ENCODE measurements around the gene IL16. TPM values are rescaled to one million over a fixed set of nuclear protein-coding genes. Genes with fewer than 3 reads are reported as not detected.

IL16 gene
- polyA plus RNA-seq, 1 donor (not counting 4 experiments of a cell fraction or from before 2014, with no cell fraction given), result not detected

- no peaks in the 10 kb centered on the region for H3K79me2 ChIP-seq (ENCODE audit: control insufficient read depth, insufficient read depth, low read length)
- H3K36me3 ChIP-seq (ENCODE audit: control insufficient read depth in 2 of 2, extremely low read depth in 1 of 2, insufficient read depth in 2 of 2, low read length in 2 of 2), result no peaks in the 10 kb centered on the region
- no peak overlapping the region for H3K4me3 ChIP-seq (ENCODE audit: control insufficient read depth in 2 of 3, extremely low read depth in 1 of 3, insufficient read depth in 2 of 3, low read depth in 1 of 3, low read length in 3 of 3)
- H4K20me1 ChIP-seq (ENCODE audit: control insufficient read depth, extremely low read depth, insufficient read depth, low read length), result no peaks in the 10 kb centered on the region
- no peak overlapping the region for H3K27ac ChIP-seq (ENCODE audit: control insufficient read depth, insufficient read depth, low read length)
- H3K4me2 ChIP-seq (ENCODE audit: control insufficient read depth, extremely low read depth, insufficient read depth, low read depth, low read length), result no peak overlapping the region
- FAIRE-seq (no peak), DNase-seq (ENCODE audit: low read depth, low spot score) (no peak)
- H3K9me1 ChIP-seq (ENCODE audit: control insufficient read depth, extremely low read depth, insufficient read depth, low read length), result no peaks in the 10 kb centered on the region
- dilution Hi-C loops (cut with MboI; ENCODE audit: extremely low pct_ligation_motif_present, low sequenced_read_pairs), result no loop called here
- H3K27me3 ChIP-seq (ENCODE audit: control insufficient read depth, extremely low read depth, insufficient read depth, low read length), result no peaks in the 10 kb centered on the region
- H3K9ac ChIP-seq (ENCODE audit: control insufficient read depth, extremely low read depth, insufficient read depth, low read length), result no peak overlapping the region
- H3K4me1 ChIP-seq (ENCODE audit: control insufficient read depth, extremely low read depth, insufficient read depth, low read length), result no peaks in the 10 kb centered on the region
- TF ChIP-seq CTCF (optimal IDR thresholded peaks at IDR 0.05 in 1 of 3, IDR thresholded peaks at IDR 0.05 in 1 of 3, conservative IDR thresholded peaks at IDR 0.05 in 1 of 3; ENCODE audit: extremely low read depth in 1 of 3, insufficient read depth in 2 of 3, low read length in 3 of 3) (no peak), EZH2 (IDR thresholded peaks at IDR 0.05; ENCODE audit: low read length) (no peak)
- no peak overlapping the region for H2AFZ ChIP-seq (ENCODE audit: control insufficient read depth, low read length)
- H3K9me3 ChIP-seq (ENCODE audit: control insufficient read depth, low read depth, low read length), result no peaks in the 10 kb centered on the region
These were observed 75.3 kb downstream of the IL16 start for GRCh38 chr15:81271761-81272644.

- Histone ChIP-seq H3K79me2 (ENCODE audit: control insufficient read depth, insufficient read depth, low read length) (no peaks in the 10 kb centered on the region), H3K27me3 (ENCODE audit: control insufficient read depth, extremely low read depth, insufficient read depth, low read length) (no peaks in the 10 kb centered on the region), H3K4me2 (ENCODE audit: control insufficient read depth, extremely low read depth, insufficient read depth, low read depth, low read length) (no peak overlapping the region), H3K27ac (ENCODE audit: control insufficient read depth, insufficient read depth, low read length) (no peak overlapping the region), H3K9me1 (ENCODE audit: control insufficient read depth, extremely low read depth, insufficient read depth, low read length) (no peaks in the 10 kb centered on the region), H3K9me3 (ENCODE audit: control insufficient read depth, low read depth, low read length) (no peaks in the 10 kb centered on the region), H3K9ac (ENCODE audit: control insufficient read depth, extremely low read depth, insufficient read depth, low read length) (no peak overlapping the region), H4K20me1 (ENCODE audit: control insufficient read depth, extremely low read depth, insufficient read depth, low read length) (no peaks in the 10 kb centered on the region), H3K4me1 (ENCODE audit: control insufficient read depth, extremely low read depth, insufficient read depth, low read length) (no peaks in the 10 kb centered on the region), H2AFZ (ENCODE audit: control insufficient read depth, low read length) (no peak overlapping the region), H3K36me3 (ENCODE audit: control insufficient read depth in 2 of 2, extremely low read depth in 1 of 2, insufficient read depth in 2 of 2, low read length in 2 of 2) (no peaks in the 10 kb centered on the region), H3K4me3 (ENCODE audit: control insufficient read depth in 2 of 3, extremely low read depth in 1 of 3, insufficient read depth in 2 of 3, low read depth in 1 of 3, low read length in 3 of 3) (no peak overlapping the region)
- no peak for DNase-seq (ENCODE audit: low read depth, low spot score)
- dilution Hi-C loops (cut with MboI; ENCODE audit: extremely low pct_ligation_motif_present, low sequenced_read_pairs), result no loop called here
- TF ChIP-seq CTCF (optimal IDR thresholded peaks at IDR 0.05 in 1 of 3, IDR thresholded peaks at IDR 0.05 in 1 of 3, conservative IDR thresholded peaks at IDR 0.05 in 1 of 3; ENCODE audit: extremely low read depth in 1 of 3, insufficient read depth in 2 of 3, low read length in 3 of 3) (no peak), EZH2 (IDR thresholded peaks at IDR 0.05; ENCODE audit: low read length) (no peak)
- FAIRE-seq, result no peak
These were observed 76.5 kb downstream of the IL16 start for GRCh38 chr15:81273200-81273599.

All from keratinocyte (primary cell).